ENCODE data around the gene RPL27. TPM values are rescaled to one million over a fixed set of nuclear protein-coding genes. Genes with fewer than 3 reads are reported as not detected.

The RPL27 gene
- total and polyA plus RNA-seq, 2 experiments from 2014 or later = 958 to 971 TPM

GRCh38 chr17:43018932-43019331 lies 20.7 kb downstream of the RPL27 start:
- Histone ChIP-seq H3K9me3 (ENCODE audit: low read depth) (no peaks in the 10 kb centered on the region), H3K36me3 (no peaks in the 10 kb centered on the region), H3K27ac (peak overlapping the region; percentile 84), H3K27me3 (no peaks in the 10 kb centered on the region), H3K4me1 (ENCODE audit: low read depth) (peaks cover 41% of the 10 kb centered on the region), H3K4me3 (peak overlapping the region; percentile 7)
- peak in 1 of 2 donors; percentile 52 for DNase-seq (ENCODE audit: low read depth in 1 of 2, low spot score in 1 of 2)
- TF ChIP-seq, protein P1, sequence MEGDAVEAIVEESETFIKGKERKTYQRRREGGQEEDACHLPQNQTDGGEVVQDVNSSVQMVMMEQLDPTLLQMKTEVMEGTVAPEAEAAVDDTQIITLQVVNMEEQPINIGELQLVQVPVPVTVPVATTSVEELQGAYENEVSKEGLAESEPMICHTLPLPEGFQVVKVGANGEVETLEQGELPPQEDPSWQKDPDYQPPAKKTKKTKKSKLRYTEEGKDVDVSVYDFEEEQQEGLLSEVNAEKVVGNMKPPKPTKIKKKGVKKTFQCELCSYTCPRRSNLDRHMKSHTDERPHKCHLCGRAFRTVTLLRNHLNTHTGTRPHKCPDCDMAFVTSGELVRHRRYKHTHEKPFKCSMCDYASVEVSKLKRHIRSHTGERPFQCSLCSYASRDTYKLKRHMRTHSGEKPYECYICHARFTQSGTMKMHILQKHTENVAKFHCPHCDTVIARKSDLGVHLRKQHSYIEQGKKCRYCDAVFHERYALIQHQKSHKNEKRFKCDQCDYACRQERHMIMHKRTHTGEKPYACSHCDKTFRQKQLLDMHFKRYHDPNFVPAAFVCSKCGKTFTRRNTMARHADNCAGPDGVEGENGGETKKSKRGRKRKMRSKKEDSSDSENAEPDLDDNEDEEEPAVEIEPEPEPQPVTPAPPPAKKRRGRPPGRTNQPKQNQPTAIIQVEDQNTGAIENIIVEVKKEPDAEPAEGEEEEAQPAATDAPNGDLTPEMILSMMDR (IDR thresholded peaks at IDR 0.05; ENCODE audit: low read depth, low read length) = no peak

GRCh38 chr17:43019418-43019817 lies 21.2 kb downstream of the RPL27 start:
- DNase-seq (ENCODE audit: low read depth in 1 of 2, low spot score in 1 of 2) = peak in 1 of 2 donors; percentile 29
- peak overlapping the region; percentile 84 for H3K27ac ChIP-seq

DNA sequence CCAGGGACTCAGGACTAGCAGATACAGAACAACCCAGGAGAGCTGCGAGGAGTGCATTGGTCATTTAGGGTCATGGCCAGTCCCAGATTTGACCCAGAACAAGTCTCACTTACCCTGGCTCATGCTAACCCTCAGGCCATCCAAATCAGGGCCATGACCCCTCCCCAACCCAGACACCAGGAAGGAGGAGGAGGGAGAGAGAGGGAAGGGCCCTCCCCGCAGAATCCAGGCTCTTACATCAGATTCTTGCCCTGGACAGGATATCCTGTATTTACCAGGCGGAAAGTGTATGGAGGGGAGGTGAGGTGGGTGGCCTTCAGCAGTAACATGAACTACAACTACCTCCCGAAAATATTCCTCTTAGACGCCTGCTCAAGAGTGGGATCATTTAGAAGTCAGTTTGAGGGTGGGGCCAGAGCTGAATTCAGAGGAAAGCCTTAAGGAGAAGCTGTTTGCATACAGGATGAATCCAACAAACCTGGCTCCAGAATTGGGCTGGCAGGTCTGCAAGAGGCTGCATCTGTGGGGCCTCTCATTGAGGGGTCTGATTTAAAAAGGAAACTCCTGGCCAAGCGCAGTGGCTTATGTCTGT lies 21.9 kb downstream of the RPL27 start:
- TF ChIP-seq, protein P1 (IDR thresholded peaks at IDR 0.05; ENCODE audit: low read depth, low read length) = no peak
- peak in 1 of 2 donors; percentile 58 for DNase-seq (ENCODE audit: low read depth in 1 of 2, low spot score in 1 of 2)
- Histone ChIP-seq H3K36me3 (no peaks in the 10 kb centered on the region), H3K4me3 (peak overlapping the region; percentile 7), H3K27me3 (no peaks in the 10 kb centered on the region), H3K4me1 (ENCODE audit: low read depth) (peaks cover 33% of the 10 kb centered on the region), H3K9me3 (ENCODE audit: low read depth) (no peaks in the 10 kb centered on the region), H3K27ac (peak overlapping the region; percentile 84)

More at GRCh38 chr17:43019418-43019817, 21.2 kb downstream of the RPL27 start:
- H3K4me3 ChIP-seq = peak overlapping the region; percentile 7
- no peaks in the 10 kb centered on the region for H3K36me3 ChIP-seq
- peaks cover 37% of the 10 kb centered on the region for H3K4me1 ChIP-seq (ENCODE audit: low read depth)
- no peaks in the 10 kb centered on the region for H3K9me3 ChIP-seq (ENCODE audit: low read depth)
- no peaks in the 10 kb centered on the region for H3K27me3 ChIP-seq
- TF ChIP-seq, protein P1 (IDR thresholded peaks at IDR 0.05; ENCODE audit: low read depth, low read length) = no peak

- Histone ChIP-seq H3K9me3 (ENCODE audit: low read depth) (no peaks in the 10 kb centered on the region), H3K27me3 (no peaks in the 10 kb centered on the region), H3K27ac (peak overlapping the region; percentile 85), H3K4me1 (ENCODE audit: low read depth) (peaks cover 33% of the 10 kb centered on the region), H3K36me3 (no peaks in the 10 kb centered on the region), H3K4me3 (peak overlapping the region; percentile 97)
- peak; percentile 52 to 71 for DNase-seq (ENCODE audit: low read depth in 1 of 2, low spot score in 1 of 2)
- TF ChIP-seq, protein P1 (IDR thresholded peaks at IDR 0.05; ENCODE audit: low read depth, low read length) = no peak
These were observed 22.8 kb downstream of the RPL27 start for GRCh38 chr17:43020789-43021740.

DNA sequence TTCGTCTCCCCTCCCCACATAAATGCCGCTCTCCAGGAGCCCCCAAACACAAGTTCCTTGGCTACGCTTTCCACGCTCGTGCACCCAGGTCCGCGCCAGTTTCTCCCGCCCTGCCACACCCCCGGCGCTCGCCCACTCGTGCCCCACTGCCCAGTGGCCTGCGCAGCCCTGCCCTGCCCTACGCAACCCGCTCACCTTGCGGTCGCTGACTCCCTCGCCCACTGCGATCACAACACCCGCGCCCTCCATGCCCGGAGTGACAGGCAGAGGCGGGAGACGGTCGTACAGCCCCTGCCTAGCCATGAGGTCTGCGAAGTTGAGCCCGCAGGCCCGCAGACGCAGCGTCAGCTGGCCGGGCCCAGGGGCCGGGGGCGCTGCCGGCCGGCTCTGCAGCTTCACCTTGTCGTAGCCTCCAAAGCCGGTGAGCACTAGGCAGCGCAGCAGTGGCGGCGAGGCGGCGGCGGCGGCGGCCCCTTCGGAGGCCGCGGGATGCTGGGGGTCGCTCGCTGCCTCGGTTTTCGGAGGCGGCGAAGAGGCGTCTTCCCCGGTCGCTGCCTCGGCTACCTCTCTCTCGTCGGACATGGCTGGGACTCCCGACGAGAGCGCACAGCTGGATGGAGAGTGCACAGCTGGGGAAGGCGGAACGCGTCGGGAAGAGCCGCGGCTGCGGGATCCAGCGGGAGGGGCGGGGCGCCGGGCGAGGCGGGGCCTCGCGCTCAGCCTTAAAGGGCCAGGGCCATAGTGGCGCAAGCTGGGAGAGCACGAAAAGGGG lies 23.7 kb downstream of the RPL27 start, which contains the start of gene VAT1:
VAT1 (minus strand) TSS at position 645 of the 772 bp plus-strand sequence; CDS start at position 582, 63 bp downstream.
- peak; percentile 84 to 88 for DNase-seq (ENCODE audit: low read depth in 1 of 2, low spot score in 1 of 2)
- H3K27me3 ChIP-seq = no peaks in the 10 kb centered on the region
- H3K36me3 ChIP-seq = no peaks in the 10 kb centered on the region
- peak within 1 kb of the TSS; percentile 97 for H3K4me3 ChIP-seq
- TF ChIP-seq, protein P1 (IDR thresholded peaks at IDR 0.05; ENCODE audit: low read depth, low read length) = no peak
- peaks cover 33% of the 10 kb centered on the region for H3K4me1 ChIP-seq (ENCODE audit: low read depth)
- H3K27ac ChIP-seq = peak within 1 kb of the TSS; percentile 85
- no peaks in the 10 kb centered on the region for H3K9me3 ChIP-seq (ENCODE audit: low read depth)
